Amniotic stem cell (primary cell): Measurements from ENCODE around the gene BICD2.
"Not testable (repeated sequence)": the region's sequence is repeated elsewhere in the genome, so short reads cannot be mapped to it uniquely, and the experiment has no call there.

Experiments
- DNase-seq: peaks from one replicate; lab custom pipeline; 2025; lab: John Stamatoyannopoulos, UW

BICD2 gene

DNA sequence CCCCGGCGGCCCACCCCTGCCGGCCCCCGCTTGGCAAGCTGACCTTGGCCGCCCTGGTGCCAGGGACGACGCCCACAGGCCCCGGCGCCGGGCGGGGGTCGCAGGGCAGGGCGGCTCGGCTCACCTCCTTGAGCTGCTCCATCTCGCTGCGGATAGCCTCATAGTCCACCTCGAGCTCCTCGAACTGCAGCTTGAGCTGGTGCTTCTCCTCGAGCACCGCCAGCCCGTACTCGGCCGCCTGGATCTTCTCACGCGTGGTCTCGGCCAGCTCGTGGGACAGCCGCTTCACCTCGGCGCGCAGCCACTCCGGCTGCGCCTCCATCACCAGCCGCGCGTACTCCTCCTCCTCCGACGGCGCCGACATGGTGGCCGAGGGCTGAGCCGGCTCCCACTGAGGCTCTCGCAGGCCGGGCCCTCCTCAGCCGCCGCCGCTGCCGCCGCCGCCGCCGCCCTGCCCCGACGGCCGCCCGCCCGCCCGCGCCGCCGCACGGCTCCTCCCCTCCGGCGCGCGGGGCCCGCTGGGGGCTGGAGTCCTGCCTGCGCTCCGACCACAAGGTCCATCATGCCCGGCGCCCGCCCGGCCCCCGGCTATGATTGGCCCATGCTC lies at the start of gene BICD2:
Gene BICD2, minus strand, starts transcription at position 453 of the 607 bp plus-strand sequence. Its CDS starts 89 bp downstream, at position 364.
- DNase-seq = no peak

DNA sequence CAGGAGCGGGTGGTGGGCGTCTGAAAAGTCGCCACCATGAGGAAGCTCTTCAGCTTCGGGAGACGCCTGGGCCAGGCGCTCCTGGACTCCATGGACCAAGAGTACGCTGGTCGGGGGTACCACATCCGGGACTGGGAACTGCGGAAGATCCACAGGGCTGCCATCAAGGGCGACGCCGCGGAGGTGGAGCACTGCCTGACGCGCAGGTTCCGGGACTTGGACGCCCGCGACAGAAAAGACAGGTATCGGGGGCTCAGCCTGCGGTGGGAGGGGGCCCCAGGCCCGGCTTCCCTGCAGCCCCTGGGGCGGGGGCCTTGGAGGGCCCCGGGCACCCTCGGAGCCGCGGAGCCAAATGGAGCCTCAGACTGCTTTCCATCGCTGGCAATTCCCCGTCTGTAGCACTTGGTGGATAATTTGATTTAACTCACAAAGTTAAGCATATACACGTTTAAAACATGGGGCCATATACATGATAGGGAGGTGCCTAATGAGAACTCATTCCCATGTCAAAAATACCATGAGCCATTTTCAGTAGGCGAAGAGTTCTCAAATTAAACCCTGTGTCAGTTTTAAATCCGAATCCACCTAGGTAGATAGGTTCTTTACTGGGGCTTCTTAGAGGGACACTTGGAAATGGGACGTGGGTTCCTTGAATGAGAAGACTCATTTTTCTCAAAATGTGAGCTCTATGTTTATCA lies 45.1 kb upstream of the BICD2 start:
- DNase-seq = not testable (repeated sequence)

GRCh38 chr9:92808726-92809451 lies 44.3 kb upstream of the BICD2 start:
- DNase-seq = peak; percentile 34

- no peak for DNase-seq
These were observed 43.4 kb upstream of the BICD2 start for GRCh38 chr9:92807757-92808725.

GRCh38 chr9:92807031-92807756 lies 42.6 kb upstream of the BICD2 start:
- DNase-seq = no peak

DNA sequence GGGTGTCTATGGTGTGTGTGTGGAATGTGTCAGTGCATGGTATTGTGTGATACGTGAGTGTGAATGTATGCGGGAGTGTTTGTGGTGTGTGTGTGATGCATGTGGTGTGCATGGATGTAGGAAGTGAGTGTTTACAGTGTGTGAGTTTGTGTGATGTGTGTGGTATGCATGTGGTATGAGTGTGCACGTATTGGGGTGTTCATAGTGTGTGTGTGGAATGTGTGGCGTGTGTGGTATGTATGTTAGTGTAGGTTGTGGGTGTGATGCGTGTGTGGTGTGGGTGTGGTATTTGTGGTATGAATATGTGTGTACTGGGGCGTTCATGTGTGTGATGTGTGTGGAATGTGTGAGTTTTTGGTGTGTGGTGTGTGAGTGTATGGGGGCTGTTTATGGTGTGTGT lies 40.1 kb upstream of the BICD2 start:
- DNase-seq = no peak

DNA sequence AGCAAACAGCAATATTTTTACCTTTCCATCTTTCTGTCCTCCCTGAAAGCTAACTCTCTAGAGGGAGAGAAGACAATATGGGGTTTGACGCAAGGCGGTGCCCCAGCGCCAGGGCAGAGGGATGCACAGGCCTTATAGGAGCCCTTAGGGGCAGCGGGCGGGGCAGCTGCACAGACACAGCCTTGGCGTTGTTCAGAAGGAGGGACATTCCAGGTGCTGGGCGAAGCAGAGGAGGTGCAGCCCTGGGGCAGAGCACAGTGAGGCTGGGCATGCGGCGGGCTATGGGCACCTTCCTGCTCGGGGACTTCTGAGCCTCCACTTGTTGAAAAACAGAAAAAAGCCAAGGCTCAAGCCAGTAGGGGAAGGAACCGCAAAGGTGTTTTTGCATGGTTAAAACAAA lies 33.7 kb upstream of the BICD2 start:
- DNase-seq = no peak

GRCh38 chr9:92796337-92796804 lies 31.7 kb upstream of the BICD2 start:
- DNase-seq = not testable (repeated sequence)

DNA sequence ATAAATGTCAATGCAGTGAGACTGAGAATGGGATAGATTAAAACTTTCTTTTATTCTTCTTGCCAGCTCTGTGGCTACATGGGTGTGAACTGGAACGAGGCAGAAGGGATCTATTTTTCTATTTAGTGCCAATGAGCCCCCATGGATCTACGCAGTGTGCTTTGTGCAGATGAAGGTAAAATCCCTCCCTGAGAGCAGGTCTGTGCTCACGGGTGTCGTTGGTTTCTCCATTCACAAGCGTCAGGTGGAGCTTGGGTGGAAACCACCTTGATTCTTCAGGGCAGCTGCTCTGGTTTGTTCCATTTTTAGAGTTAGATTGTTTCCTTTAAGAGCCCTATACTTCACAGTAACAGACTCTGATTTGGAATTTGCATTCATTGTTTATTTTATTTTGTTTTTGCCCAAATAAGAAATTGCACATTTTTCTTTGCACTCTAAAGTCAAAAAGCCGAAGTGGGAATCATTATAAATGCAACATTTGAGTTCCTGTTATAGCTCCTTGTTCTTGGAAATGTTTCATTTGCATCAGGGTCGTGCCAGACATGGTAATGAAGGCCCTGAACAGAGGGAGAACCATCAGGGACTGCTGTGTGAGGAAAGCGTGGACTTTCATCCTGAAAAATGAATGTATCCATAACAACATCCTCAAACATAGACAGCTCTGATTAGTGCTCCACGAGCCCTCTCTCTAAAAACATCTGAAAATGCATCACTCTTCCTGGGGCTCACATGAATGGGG lies 31.1 kb upstream of the BICD2 start:
- DNase-seq = no peak

- DNase-seq = no peak
These were observed 30.4 kb upstream of the BICD2 start for GRCh38 chr9:92795000-92795399.

- no peak for DNase-seq
These were observed 29.8 kb upstream of the BICD2 start for GRCh38 chr9:92794426-92794825.

DNA sequence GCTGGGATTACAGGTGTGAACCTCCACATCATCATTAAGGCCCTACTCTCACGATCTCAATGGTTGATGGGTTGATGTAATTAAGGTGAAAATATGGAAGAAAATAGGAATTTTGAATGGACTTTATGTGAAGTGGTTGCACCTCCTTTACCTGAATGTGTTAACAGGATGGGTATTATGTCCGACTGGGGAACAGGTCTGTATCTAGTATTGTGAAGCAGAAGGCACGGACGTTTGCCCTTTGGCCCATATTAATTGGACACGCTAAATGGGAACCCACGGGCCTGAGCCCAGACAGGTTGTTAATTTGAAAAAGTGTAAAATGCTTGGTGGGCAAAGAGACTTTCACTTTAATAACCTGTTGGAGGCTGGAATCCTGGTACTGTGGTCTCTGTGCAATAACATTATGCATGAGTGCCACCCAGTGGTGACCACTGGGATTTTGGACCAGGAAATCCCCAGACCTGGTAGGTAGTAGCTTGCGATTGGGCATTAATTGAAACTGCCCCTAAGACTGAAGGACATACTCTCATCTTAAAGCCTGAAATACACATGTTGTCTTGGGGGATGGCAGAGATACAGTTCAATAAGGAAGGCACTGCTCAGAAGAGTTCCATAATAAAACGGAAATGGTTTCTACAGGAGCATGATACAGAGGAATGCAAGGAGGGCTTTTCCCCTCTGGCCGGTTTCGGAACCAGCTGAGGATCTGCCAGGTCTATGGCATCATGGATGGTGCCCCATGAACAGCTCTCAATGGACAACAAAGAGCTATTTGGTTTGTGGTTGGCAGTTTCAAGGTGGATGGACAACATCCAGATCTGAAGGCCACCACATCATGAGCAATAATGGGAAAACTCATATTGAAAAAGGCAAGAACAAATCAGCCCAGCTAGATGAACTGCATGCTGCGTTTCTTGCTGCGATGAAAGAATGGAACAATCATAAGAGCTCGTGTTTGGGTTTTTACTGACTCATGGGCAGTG lies 26.2 kb upstream of the BICD2 start:
- peak; percentile 63 for DNase-seq

DNA sequence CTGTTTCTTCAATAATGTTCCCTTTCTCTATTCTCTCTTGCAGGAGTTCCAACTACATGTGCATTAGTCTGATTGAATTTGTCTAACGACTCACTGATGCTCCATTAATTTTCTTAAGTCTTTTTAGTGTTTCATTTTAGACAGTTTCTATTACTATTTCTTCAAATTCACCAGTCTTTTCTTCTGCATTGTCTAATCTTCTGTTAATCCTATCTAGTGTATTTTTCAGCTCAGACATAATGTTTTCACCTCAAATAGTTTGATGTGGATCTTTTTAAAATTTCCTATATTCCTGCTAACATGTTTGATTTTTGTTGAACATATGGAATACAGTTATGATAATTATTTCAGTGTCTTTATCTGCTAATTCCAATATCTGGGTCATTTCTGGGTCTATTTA lies 21.7 kb upstream of the BICD2 start:
- no peak for DNase-seq

GRCh38 chr9:92781899-92782298 lies 17.3 kb upstream of the BICD2 start:
- no peak for DNase-seq

- DNase-seq = no peak
These were observed 15.6 kb upstream of the BICD2 start for GRCh38 chr9:92780206-92780605.

DNA sequence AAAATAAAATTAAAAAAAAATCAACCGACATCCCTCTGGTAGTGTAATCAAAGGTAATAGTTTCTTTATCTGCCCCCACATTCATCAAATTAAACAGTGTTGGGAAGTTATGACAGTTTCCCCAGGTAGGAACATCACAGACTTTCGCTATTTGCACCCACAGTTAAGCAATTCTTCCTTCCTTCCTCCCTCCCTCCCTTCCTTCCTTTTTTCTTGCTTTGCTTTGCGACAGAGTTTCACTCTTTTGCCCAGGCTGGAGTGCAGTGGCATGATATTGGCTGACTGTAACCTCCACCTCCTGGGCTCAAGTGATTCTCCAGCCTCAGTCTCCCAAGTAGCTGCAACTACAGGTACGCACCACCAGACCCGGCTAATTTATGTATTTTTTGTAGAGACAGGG lies 10.8 kb upstream of the BICD2 start:
- no peak for DNase-seq

GRCh38 chr9:92774274-92774673 lies 9.6 kb upstream of the BICD2 start:
- peak; percentile 50 for DNase-seq

- no peak for DNase-seq
These were observed 9.2 kb upstream of the BICD2 start for GRCh38 chr9:92773810-92774209.

DNA sequence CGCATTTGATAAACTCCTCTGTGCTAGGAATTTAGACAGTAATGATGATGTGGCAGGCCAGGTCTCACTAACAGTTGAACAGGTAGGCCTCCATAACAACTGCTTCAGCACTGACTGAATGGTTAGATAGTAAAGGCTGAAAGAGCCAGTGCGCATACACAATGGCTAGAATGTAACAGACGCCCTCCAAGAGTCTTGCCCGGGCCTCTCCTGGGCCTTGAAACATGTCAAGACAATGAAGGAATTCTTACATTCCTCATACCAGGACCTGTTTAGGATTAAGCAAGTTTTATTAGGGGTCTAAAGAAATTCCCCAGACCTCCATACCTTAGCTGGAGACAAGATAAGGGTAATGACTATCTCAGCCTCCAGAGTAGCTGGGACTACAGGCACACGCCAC lies 6.7 kb upstream of the BICD2 start:
- DNase-seq = no peak
